Body of pancreas (tissue), 4 donors: ENCODE data around the gene GJA5. TPM values are rescaled to one million over a fixed set of nuclear protein-coding genes. Genes with fewer than 3 reads are reported as not detected.
A peak's percentile ranks its signal among the peaks of the same experiment; 100 is the strongest.

Experiments
- ATAC-seq: fragments of 150-250 bp; one replicate; pipeline ENCODE4 v1.9.1; 2016
- DNase-seq, 4 donors: peaks; one replicate each; pipeline ENCODE4 v3.0.0-alpha.2; 2019
- H3K27ac ChIP-seq, 4 donors: fragments of 200-600 bp; sonication (generic); 1 replicate in 3 of 4; 2 replicates in 1 of 4; pipeline versions ENCODE4 v1.5.1 to v1.6.1; 2016 to 2019; ENCODE audit warnings: mild to moderate bottlenecking in 1 of 4, mixed read lengths in 1 of 4, moderate library complexity in 1 of 4
- H3K27me3 ChIP-seq, 2 donors: fragments of 200-600 bp; sonication (generic); one replicate each; pipeline ENCODE4 v1.6.0; 2016; ENCODE audit warnings: mild to moderate bottlenecking in 1 of 2
- H3K36me3 ChIP-seq, 2 donors: fragments of 200-600 bp; sonication (generic); replicated peaks in 1 of 2; 2 replicates each; pipeline ENCODE4 v1.5.1; 2016; ENCODE audit warnings: low read depth in 2 of 2; ENCODE audit not compliant: insufficient read depth in 1 of 2
- H3K4me1 ChIP-seq: fragments of 200-600 bp; sonication (generic); one replicate; pipeline ENCODE4 v1.6.0; 2016
- H3K4me3 ChIP-seq, 2 donors: fragments of 200-600 bp; sonication (generic); 1 replicate in 1 of 2; 2 replicates in 1 of 2; pipeline ENCODE4 v1.5.1; 2016 to 2019
- H3K9me3 ChIP-seq, 3 donors: fragments of 200-600 bp; sonication (generic); 1 replicate in 2 of 3; 2 replicates in 1 of 3; pipeline ENCODE4 v1.5.1; 2016
- POLR2A ChIP-seq, 3 donors: fragments of 450-650 bp; IDR thresholded peaks; one replicate each; pipeline ENCODE4 v1.6.1; 2016; ENCODE audit warnings: antibody characterized with exemption in 3 of 3, mild to moderate bottlenecking in 2 of 3
- WGBS, 2 donors: methylation state at CpG; one replicate each; pipeline ENCODE4 v1.1.5; 2017; 5-methylcytosine and 5-hydroxymethylcytosine counted together
- intact Hi-C: fragments of 100-400 bp; cut with DNase I; formaldehyde crosslinking; loops from one replicate; pipeline ENCODE4 v1.15.1; 2023
- total RNA-seq, 2 donors: library from RNA; depleted of rRNA; stranded (reverse); fragments of >200 nt; gene quantifications; one replicate each; pipeline ENCODE4 v1.1.0, GENCODE V29; 2016
- TF ChIP-seq, protein P1 (sequence below), 7 experiments: fragments of 450-650 bp in 4 of 7; fragments of 200-600 bp in 3 of 7; sonication (generic) in 3 of 7; IDR thresholded peaks; one replicate each; pipeline ENCODE4 v1.5.1; 2016 to 2019; ENCODE audit warnings: antibody characterized with exemption in 7 of 7

GJA5 gene
- total RNA-seq, result 1 to 10 TPM in 1 of 2 donors, under 1 TPM in 1; 0.99 to 8.8 TPM

DNA sequence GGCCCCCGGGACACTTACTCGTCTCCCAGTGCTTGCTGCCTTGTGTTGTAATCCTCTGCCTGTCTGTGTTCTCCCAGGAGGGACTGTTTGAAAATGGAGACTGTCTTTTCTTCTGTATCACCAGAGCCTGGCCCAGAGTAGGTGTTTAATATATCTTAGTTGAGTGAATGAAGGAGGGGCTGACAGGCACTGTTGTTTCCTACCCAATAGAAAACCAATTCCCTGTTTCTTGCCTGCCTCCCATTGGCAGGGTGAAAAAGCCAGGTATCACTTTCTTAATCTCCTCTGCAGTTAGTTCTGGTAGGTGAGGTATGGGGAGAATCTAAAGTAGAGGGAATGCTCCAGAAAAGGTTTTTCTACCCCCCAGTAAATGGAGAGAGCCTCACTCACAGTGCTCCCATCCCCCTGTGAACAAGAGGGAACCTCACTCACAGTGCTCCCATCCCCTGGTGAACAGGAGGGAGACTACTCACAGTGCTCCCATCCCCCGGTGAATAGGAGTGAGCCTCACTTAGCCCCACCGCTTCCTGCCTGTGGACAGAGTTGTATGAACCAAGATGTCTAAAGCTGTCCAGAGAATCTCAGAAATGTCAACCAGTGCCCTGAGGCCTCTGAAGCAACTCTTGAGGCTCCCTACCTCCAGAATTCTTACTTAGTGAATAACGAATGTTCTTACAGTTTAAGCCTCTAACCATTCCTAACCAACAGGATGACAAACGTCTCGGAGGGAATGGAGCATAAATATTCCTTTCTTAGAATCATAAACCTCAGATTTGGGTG lies at the start of gene GJA5:
Gene GJA5 (minus strand): TSS at position 122 of the 780 bp plus-strand sequence. CDS start 1,364 bp downstream, outside the sequence.
- Histone ChIP-seq H3K4me1 (no peaks in the 10 kb centered on the region), H3K27me3 (no peaks in the 10 kb centered on the region), H3K36me3 (no peaks in the 10 kb centered on the region), H3K27ac (no peak within 1 kb of the TSS), H3K9me3 (no peaks in the 10 kb centered on the region), H3K4me3 (no peak within 1 kb of the TSS)
- no peak for TF ChIP-seq POLR2A (IDR thresholded peaks at IDR 0.05)
- TF ChIP-seq, protein P1, sequence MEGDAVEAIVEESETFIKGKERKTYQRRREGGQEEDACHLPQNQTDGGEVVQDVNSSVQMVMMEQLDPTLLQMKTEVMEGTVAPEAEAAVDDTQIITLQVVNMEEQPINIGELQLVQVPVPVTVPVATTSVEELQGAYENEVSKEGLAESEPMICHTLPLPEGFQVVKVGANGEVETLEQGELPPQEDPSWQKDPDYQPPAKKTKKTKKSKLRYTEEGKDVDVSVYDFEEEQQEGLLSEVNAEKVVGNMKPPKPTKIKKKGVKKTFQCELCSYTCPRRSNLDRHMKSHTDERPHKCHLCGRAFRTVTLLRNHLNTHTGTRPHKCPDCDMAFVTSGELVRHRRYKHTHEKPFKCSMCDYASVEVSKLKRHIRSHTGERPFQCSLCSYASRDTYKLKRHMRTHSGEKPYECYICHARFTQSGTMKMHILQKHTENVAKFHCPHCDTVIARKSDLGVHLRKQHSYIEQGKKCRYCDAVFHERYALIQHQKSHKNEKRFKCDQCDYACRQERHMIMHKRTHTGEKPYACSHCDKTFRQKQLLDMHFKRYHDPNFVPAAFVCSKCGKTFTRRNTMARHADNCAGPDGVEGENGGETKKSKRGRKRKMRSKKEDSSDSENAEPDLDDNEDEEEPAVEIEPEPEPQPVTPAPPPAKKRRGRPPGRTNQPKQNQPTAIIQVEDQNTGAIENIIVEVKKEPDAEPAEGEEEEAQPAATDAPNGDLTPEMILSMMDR (IDR thresholded peaks at IDR 0.05), result no peak
- DNase-seq (no peak), ATAC-seq (no peak)
- 79 to 82% methylated on average over 7 of the region's 7 CpGs for WGBS, 2 donors
- intact Hi-C loops, result no loop called here

- no peaks in the 10 kb centered on the region for H3K4me1 ChIP-seq
- 37 to 38% methylated on average over 1 of the region's 1 CpG for WGBS, 2 donors
- ATAC-seq (no peak), DNase-seq (no peak)
- intact Hi-C loops, result no loop called here
- H3K4me3 ChIP-seq, result no peak overlapping the region
- TF ChIP-seq, protein P1 (IDR thresholded peaks at IDR 0.05), result no peak
- TF ChIP-seq POLR2A (IDR thresholded peaks at IDR 0.05), result no peak
- no peaks in the 10 kb centered on the region for H3K9me3 ChIP-seq
- H3K36me3 ChIP-seq, result no peaks in the 10 kb centered on the region
- H3K27me3 ChIP-seq, result no peaks in the 10 kb centered on the region
- H3K27ac ChIP-seq, result no peak overlapping the region
These were observed 48.8 kb upstream of the GJA5 start for GRCh38 chr1:147809236-147809635.

DNA sequence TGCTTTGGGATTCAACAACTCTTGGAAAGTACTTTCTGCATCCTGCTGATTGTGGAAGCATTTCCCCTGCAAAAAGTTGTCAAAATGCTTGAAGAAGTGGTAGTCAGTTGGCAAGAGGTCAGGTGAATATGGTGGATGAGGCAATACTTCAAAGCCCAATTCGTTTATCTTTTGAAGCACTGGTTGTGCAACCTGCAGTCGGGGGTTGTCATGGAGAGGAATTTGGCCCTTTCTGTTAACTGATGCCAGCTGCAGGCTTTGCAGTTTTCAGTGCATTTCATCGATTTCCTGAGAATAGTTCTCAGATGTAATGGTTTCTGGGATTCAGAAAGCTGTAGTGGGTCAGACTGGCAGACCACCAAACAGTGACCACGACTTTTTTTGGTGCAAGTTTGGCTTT lies 47.6 kb upstream of the GJA5 start:
- no peaks in the 10 kb centered on the region for H3K27me3 ChIP-seq
- TF ChIP-seq, protein P1 (IDR thresholded peaks at IDR 0.05), result no peak
- no peak for TF ChIP-seq POLR2A (IDR thresholded peaks at IDR 0.05)
- H3K4me1 ChIP-seq, result no peaks in the 10 kb centered on the region
- intact Hi-C loops, result no loop called here
- no peak for ATAC-seq
- no peaks in the 10 kb centered on the region for H3K9me3 ChIP-seq
- no peak overlapping the region for H3K4me3 ChIP-seq
- peak in 2 of 4 donors; percentile 15 to 25 for DNase-seq
- WGBS, 2 donors, result 18 to 24% methylated on average over 4 of the region's 4 CpGs
- H3K36me3 ChIP-seq, result no peaks in the 10 kb centered on the region
- no peak overlapping the region for H3K27ac ChIP-seq

DNA sequence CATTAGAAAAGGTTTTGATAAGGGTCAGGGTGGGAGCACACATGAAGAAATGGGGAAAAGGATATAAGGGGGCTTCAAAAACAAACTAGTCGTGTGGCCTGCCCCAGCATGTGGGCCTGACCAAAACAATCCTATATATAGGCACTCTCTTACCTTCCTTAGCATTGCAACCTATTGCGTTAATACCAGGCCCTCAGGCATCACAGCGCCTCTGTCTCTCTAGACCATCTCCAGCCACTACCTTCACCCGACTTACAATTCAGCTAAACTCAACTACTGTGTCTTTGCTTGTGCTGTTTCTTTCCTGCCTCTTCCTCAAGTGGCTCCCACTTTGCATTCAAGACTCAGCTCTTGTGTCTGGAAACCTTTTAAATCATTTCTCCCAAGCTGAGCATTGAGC lies 47.0 kb upstream of the GJA5 start:
- H3K36me3 ChIP-seq, result no peaks in the 10 kb centered on the region
- ATAC-seq (no peak), DNase-seq (no peak)
- no peaks in the 10 kb centered on the region for H3K27me3 ChIP-seq
- 77 to 80% methylated on average over 4 of the region's 4 CpGs for whole genome bisulfite sequencing, 2 donors
- H3K4me1 ChIP-seq, result no peaks in the 10 kb centered on the region
- TF ChIP-seq, protein P1 (IDR thresholded peaks at IDR 0.05), result no peak
- TF ChIP-seq POLR2A (IDR thresholded peaks at IDR 0.05), result no peak
- no peak overlapping the region for H3K27ac ChIP-seq
- no peaks in the 10 kb centered on the region for H3K9me3 ChIP-seq
- H3K4me3 ChIP-seq, result no peak overlapping the region
- intact Hi-C loops, result no loop called here
